B cell (primary cell): ENCODE data around the gene WDR46. TPM values are rescaled to one million over a fixed set of nuclear protein-coding genes. Genes with fewer than 3 reads are reported as not detected.

ENCODE experiments used
- ATAC-seq: fragments of 200-7000 bp; cut with Tn5 transposase; one replicate; pipeline ENCODE4 v1.10.0; 2021; ENCODE audit warnings: low read depth, mild to moderate bottlenecking, moderate number of reproducible peaks, moderate library complexity
- CTCF ChIA-PET: fragments of 350-600 bp; sonication (Branson Sonifier 250); formaldehyde crosslinking; loops from one replicate; lab custom pipeline; 2021; ENCODE audit warnings: antibody characterized with exemption, inconsistent platforms; lab: Charles Lee
- POLR2A ChIA-PET: fragments of 350-600 bp; sonication (Branson Sonifier 250); formaldehyde crosslinking; loops from one replicate; lab custom pipeline; 2021; ENCODE audit warnings: antibody characterized with exemption; lab: Charles Lee
- DNase-seq: peaks from one replicate; pipeline ENCODE4 v3.0.0; 2013
- H2AFZ ChIP-seq: 2 replicates; pipeline ENCODE4 v1.6.1; 2012; ENCODE audit warnings: mild to moderate bottlenecking, low read depth, low read length; ENCODE audit not compliant: insufficient read depth, poor library complexity, severe bottlenecking
- H3K27ac ChIP-seq, 2 donors: 1 replicate in 1 of 2; 2 replicates in 1 of 2; pipeline ENCODE4 v1.5.1; 2012 to 2013; ENCODE audit warnings: low read length in 2 of 2, mild to moderate bottlenecking in 2 of 2, moderate library complexity in 1 of 2
- H3K27me3 ChIP-seq, 4 experiments: fragments of 200-600 bp in 1 of 4; sonication (generic) in 1 of 4; replicated peaks in 1 of 4; 1 replicate in 2 of 4; 2 replicates in 2 of 4; pipeline versions ENCODE4 v1.6.1 to v1.7.0; 2013 to 2016; ENCODE audit warnings: low read length in 3 of 4, mild to moderate bottlenecking in 2 of 4, mixed read lengths in 1 of 4, moderate library complexity in 1 of 4; ENCODE audit not compliant: insufficient read depth in 4 of 4, control insufficient read depth in 3 of 4; ENCODE audit errors: control extremely low read depth in 1 of 4
- H3K36me3 ChIP-seq, 2 experiments: replicated peaks in 1 of 2; 1 replicate in 1 of 2; 2 replicates in 1 of 2; pipeline versions ENCODE4 v1.6.1 to v1.7.1; 2013; ENCODE audit warnings: low read length in 1 of 2; ENCODE audit not compliant: insufficient read depth in 2 of 2, control insufficient read depth in 1 of 2; ENCODE audit errors: control extremely low read depth in 1 of 2, extremely low read depth in 1 of 2
- H3K4me1 ChIP-seq, 2 donors: fragments of 200-600 bp in 1 of 2; sonication (generic) in 1 of 2; 1 replicate in 1 of 2; 2 replicates in 1 of 2; pipeline versions ENCODE4 v1.5.1 to v1.6.1; 2013 to 2017; ENCODE audit warnings: low read length in 2 of 2; ENCODE audit not compliant: control insufficient read depth in 2 of 2, insufficient read depth in 2 of 2
- H3K4me2 ChIP-seq: replicated peaks from 2 replicates; pipeline ENCODE3; 2012; ENCODE audit warnings: mild to moderate bottlenecking, low read depth, low read length; ENCODE audit not compliant: poor library complexity, severe bottlenecking
- H3K4me3 ChIP-seq, 5 experiments: fragments of 200-600 bp in 1 of 5; sonication (generic) in 1 of 5; 1 replicate in 3 of 5; 2 replicates in 2 of 5; pipeline versions ENCODE4 v1.5.1 to v1.7.0; 2011 to 2016; ENCODE audit warnings: low read length in 4 of 5, mild to moderate bottlenecking in 4 of 5, low read depth in 2 of 5, control low read depth in 1 of 5, moderate library complexity in 1 of 5; ENCODE audit not compliant: insufficient read depth in 1 of 5; ENCODE audit errors: control extremely low read depth in 1 of 5, extremely low read depth in 1 of 5
- H3K79me2 ChIP-seq: fragments of 200-600 bp; sonication (generic); one replicate; pipeline ENCODE4 v1.6.0; 2016; ENCODE audit warnings: low read length; ENCODE audit not compliant: control insufficient read depth, insufficient read depth
- H3K9ac ChIP-seq: fragments of 200-600 bp; sonication (generic); 2 replicates; pipeline ENCODE4 v1.6.1; 2017; ENCODE audit warnings: mild to moderate bottlenecking, low read length, moderate library complexity
- H3K9me3 ChIP-seq, 3 donors: one replicate each; pipeline versions ENCODE4 v1.6.1 to v1.7.1; 2013; ENCODE audit warnings: low read length in 2 of 3; ENCODE audit not compliant: control insufficient read depth in 2 of 3, insufficient read depth in 1 of 3; ENCODE audit errors: control extremely low read depth in 1 of 3
- H4K20me1 ChIP-seq: 2 replicates; pipeline ENCODE4 v1.6.0; 2012; ENCODE audit warnings: mild to moderate bottlenecking, low read length; ENCODE audit not compliant: insufficient read depth, control insufficient read depth, poor library complexity, severe bottlenecking
- H3K27ac Mint-ChIP-seq: one replicate; pipeline ENCODE4 v1.8.0; 2021; ENCODE audit warnings: mixed read lengths
- H3K27me3 Mint-ChIP-seq: one replicate; pipeline ENCODE4 v1.8.0; 2021; ENCODE audit warnings: mixed read lengths
- H3K4me1 Mint-ChIP-seq: one replicate; pipeline ENCODE4 v1.8.0; 2021; ENCODE audit warnings: mixed read lengths
- H3K4me3 Mint-ChIP-seq: one replicate; pipeline ENCODE4 v1.8.0; 2021; ENCODE audit warnings: mixed read lengths
- H3K9me3 Mint-ChIP-seq: one replicate; pipeline ENCODE4 v1.8.0; 2022; ENCODE audit warnings: mixed read lengths; ENCODE audit not compliant: insufficient read depth
- CTCF ChIP-seq: fragments of 200-600 bp; IDR thresholded peaks from one replicate; pipeline ENCODE4 v1.8.0; 2022; ENCODE audit warnings: antibody characterized with exemption, mild to moderate bottlenecking
- EZH2 ChIP-seq: IDR thresholded peaks from 2 replicates; pipeline ENCODE4 v1.6.1; 2012; ENCODE audit warnings: borderline replicate concordance, low read depth, mild to moderate bottlenecking, moderate library complexity, low read length; ENCODE audit not compliant: insufficient read depth, poor library complexity, severe bottlenecking
- WGBS: methylation state at CpG from one replicate; pipeline ENCODE4 v1.1.5; 2013; ENCODE audit warnings: missing lambda C conversion rate; ENCODE audit not compliant: insufficient coverage; 5-methylcytosine and 5-hydroxymethylcytosine counted together
- intact Hi-C: fragments of 100-400 bp; cut with micrococcal nuclease; formaldehyde crosslinking; loops from one replicate; pipeline ENCODE4 v1.10.0; 2022
- polyA plus RNA-seq: library from polyadenylated mRNA; depleted of rRNA; stranded (reverse); fragments of >200 nt; gene quantifications from 2 replicates; pipeline ENCODE4 v1.2.3, GENCODE V29; 2012
- total RNA-seq, 2 donors: library from RNA; stranded (reverse); fragments of 120-200 nt in 1 of 2; gene quantifications; 1 replicate in 1 of 2; 2 replicates in 1 of 2; pipeline versions ENCODE4 v1.2.3 to v1.2.4, GENCODE V29; 2013 to 2022

Gene WDR46
- total and polyA plus RNA-seq, 2 donors (not counting 1 experiment from before 2014, with no cell fraction given): 60.1 to 77.2 TPM

DNA sequence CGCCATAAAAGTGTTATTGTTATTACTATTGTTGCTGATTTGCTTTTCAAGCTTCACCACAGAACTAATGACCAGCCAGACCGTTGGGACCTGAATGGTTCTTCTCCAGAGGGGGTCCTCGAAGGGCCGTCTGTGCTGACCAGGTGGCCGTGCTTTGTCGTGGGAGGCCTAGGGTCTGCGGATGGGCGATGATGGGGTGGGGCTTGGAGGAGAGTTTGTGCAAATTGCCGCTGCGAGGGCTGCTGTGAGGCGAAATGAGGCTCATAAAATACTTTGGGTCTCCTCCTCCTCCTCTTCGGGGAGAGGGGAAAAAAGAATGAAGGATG lies 34.5 kb upstream of the WDR46 start:
- Histone ChIP-seq H3K79me2 (peaks cover 42% of the 10 kb centered on the region), H3K27ac (peak overlapping the region; percentile 85 to 95), H3K27me3 (no peaks in the 10 kb centered on the region), H3K4me2 (peak overlapping the region; percentile 88), H3K9ac (peak overlapping the region; percentile 76), H4K20me1 (peaks cover 33% of the 10 kb centered on the region), H3K9me3 (no peaks in the 10 kb centered on the region), H2AFZ (peak overlapping the region; percentile 69), H3K4me1 (peaks cover 43 to 63% of the 10 kb centered on the region in 2 donors), H3K4me3 (peak overlapping the region; percentile 72 to 93 (median 85)), H3K36me3 (peaks cover 3 to 29% of the 10 kb centered on the region in 2 experiments)
- Mint-ChIP-seq H3K27me3 (no peaks in the 10 kb centered on the region), H3K9me3 (no peaks in the 10 kb centered on the region), H3K4me3 (peak overlapping the region; percentile 91), H3K4me1 (peaks cover 59% of the 10 kb centered on the region), H3K27ac (peak overlapping the region; percentile 93)
- ChIA-PET CTCF (interaction anchor here (1.2 to 1.7 kb wide), 2 partner anchors 35 to 42 kb away, joined by 3 to 10 read pairs; partner anchors contain the start of genes PFDN6 and WDR46), POLR2A (interaction anchor here (0.6 to 1.1 kb wide), 8 partner anchors 46 to 1619 kb away, joined by 3 to 6 read pairs (median 4); partner anchors contain the start of genes B3GALT4 and CUTA)
- TF ChIP-seq EZH2 (no peak), CTCF (no peak)
- 4% methylated on average over 5 of the region's 12 CpGs for WGBS
- intact Hi-C loops: loop anchor here (1.0 kb wide), 7 partner anchors 21 to 95 kb away; partner anchors contain the start of genes CUTA, KIFC1, PFDN6 and VPS52
- DNase-seq (no peak), ATAC-seq (no peak)

DNA sequence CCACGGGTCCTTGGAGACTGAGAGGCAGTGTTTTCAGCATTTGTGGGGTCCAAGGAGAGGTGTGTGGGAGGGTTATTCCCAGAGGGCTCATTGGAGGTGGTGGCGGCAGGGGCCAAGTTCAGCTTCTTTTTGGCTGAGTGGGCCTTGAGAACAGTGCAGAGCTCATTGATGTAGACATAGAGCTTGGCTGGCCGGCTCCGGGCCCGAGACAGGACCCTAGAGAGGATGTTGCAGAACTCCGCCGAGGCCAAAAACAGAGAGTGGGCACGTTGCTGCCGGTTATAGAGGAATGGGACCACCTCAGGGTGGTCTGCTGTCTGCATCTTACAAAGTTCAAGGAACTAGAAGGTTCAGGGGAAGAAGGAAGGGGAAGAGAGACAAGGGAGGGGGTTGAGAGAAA lies 32.2 kb upstream of the WDR46 start:
- H3K4me3 ChIP-seq: peak overlapping the region in 3 of 5 experiments; percentile 72 to 91 (median 81)
- WGBS: 86% methylated on average over 9 of the region's 9 CpGs
- H3K9me3 Mint-ChIP-seq: no peaks in the 10 kb centered on the region
- H3K27me3 Mint-ChIP-seq: no peaks in the 10 kb centered on the region
- peak overlapping the region; percentile 71 for H3K27ac Mint-ChIP-seq
- ATAC-seq: no peak
- H2AFZ ChIP-seq: no peak overlapping the region
- peak overlapping the region; percentile 88 for H3K4me2 ChIP-seq
- peaks cover 3 to 37% of the 10 kb centered on the region in 2 experiments for H3K36me3 ChIP-seq
- H3K4me3 Mint-ChIP-seq: peak overlapping the region; percentile 91
- peaks cover 59 to 81% of the 10 kb centered on the region in 2 donors for H3K4me1 ChIP-seq
- DNase-seq: no peak
- intact Hi-C loops: no loop called here
- ChIA-PET CTCF (no interaction called here), POLR2A (interaction anchor here (1.5 kb wide), 1 partner anchor 44 kb away, joined by 7 read pairs; the partner anchor contains the start of gene B3GALT4)
- H4K20me1 ChIP-seq: peaks cover 34% of the 10 kb centered on the region
- TF ChIP-seq EZH2 (no peak), CTCF (no peak)
- H3K79me2 ChIP-seq: peaks cover 60% of the 10 kb centered on the region
- H3K4me1 Mint-ChIP-seq: peaks cover 79% of the 10 kb centered on the region
- peak overlapping the region in 1 of 2 donors; percentile 85 for H3K27ac ChIP-seq
- peak overlapping the region; percentile 76 for H3K9ac ChIP-seq
- H3K9me3 ChIP-seq: no peaks in the 10 kb centered on the region
- no peaks in the 10 kb centered on the region for H3K27me3 ChIP-seq
